ENCODE measurements around the gene USP34.

The USP34 gene

GRCh38 chr2:61443342-61444041, 27.4 kb downstream of the USP34 start:
- in situ Hi-C loops (cut with HindIII; ENCODE audit: low pct_ligation_motif_present, low sequenced_read_pairs), result no loop called here
- TF ChIP-seq, protein P1, sequence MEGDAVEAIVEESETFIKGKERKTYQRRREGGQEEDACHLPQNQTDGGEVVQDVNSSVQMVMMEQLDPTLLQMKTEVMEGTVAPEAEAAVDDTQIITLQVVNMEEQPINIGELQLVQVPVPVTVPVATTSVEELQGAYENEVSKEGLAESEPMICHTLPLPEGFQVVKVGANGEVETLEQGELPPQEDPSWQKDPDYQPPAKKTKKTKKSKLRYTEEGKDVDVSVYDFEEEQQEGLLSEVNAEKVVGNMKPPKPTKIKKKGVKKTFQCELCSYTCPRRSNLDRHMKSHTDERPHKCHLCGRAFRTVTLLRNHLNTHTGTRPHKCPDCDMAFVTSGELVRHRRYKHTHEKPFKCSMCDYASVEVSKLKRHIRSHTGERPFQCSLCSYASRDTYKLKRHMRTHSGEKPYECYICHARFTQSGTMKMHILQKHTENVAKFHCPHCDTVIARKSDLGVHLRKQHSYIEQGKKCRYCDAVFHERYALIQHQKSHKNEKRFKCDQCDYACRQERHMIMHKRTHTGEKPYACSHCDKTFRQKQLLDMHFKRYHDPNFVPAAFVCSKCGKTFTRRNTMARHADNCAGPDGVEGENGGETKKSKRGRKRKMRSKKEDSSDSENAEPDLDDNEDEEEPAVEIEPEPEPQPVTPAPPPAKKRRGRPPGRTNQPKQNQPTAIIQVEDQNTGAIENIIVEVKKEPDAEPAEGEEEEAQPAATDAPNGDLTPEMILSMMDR (IDR thresholded peaks at IDR 0.05; ENCODE audit: low read depth, low read length, missing control alignments), result no peak
- H3K4me3 ChIP-seq (ENCODE audit: low read depth, low read length), result no peak overlapping the region
- DNase-seq, result no peak
- H3K27ac ChIP-seq, result no peak overlapping the region
- no peaks in the 10 kb centered on the region for H3K27me3 ChIP-seq (replicated peaks)
- H3K36me3 ChIP-seq (replicated peaks), result no peaks in the 10 kb centered on the region

GRCh38 chr2:61439241-61440002, 31.5 kb downstream of the USP34 start:
- in situ Hi-C loops (cut with HindIII; ENCODE audit: low pct_ligation_motif_present, low sequenced_read_pairs), result no loop called here
- no peak overlapping the region for H3K4me3 ChIP-seq (ENCODE audit: low read depth, low read length)
- no peak for DNase-seq
- H3K27ac ChIP-seq, result no peak overlapping the region
- H3K36me3 ChIP-seq (replicated peaks), result no peaks in the 10 kb centered on the region
- H3K27me3 ChIP-seq (replicated peaks), result no peaks in the 10 kb centered on the region
- TF ChIP-seq, protein P1 (IDR thresholded peaks at IDR 0.05; ENCODE audit: low read depth, low read length, missing control alignments), result no peak

DNA sequence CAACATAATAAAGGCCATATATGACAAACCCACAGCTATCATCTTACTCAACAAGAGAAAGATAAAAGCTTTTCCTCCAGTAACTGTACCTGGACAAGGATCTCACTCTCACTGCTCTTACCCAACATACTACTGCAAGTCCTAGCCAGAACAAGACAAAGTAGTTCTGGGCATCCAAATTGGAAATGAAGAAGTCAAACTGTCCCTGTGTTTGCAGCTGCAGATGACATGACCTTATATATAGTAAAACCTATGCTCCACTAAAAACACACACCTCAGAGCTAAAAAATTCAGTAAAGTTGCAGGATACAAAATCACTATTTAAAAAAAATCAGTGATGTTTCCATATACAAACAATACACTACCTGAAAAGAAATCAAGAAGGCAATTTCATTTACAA, 32.2 kb downstream of the USP34 start:
- no peak overlapping the region for H3K4me3 ChIP-seq (ENCODE audit: low read depth, low read length)
- in situ Hi-C loops (cut with HindIII; ENCODE audit: low pct_ligation_motif_present, low sequenced_read_pairs), result no loop called here
- DNase-seq, result no peak
- TF ChIP-seq, protein P1 (IDR thresholded peaks at IDR 0.05; ENCODE audit: low read depth, low read length, missing control alignments), result no peak
- H3K36me3 ChIP-seq (replicated peaks), result no peaks in the 10 kb centered on the region
- no peaks in the 10 kb centered on the region for H3K27me3 ChIP-seq (replicated peaks)
- H3K27ac ChIP-seq, result no peak overlapping the region

DNA sequence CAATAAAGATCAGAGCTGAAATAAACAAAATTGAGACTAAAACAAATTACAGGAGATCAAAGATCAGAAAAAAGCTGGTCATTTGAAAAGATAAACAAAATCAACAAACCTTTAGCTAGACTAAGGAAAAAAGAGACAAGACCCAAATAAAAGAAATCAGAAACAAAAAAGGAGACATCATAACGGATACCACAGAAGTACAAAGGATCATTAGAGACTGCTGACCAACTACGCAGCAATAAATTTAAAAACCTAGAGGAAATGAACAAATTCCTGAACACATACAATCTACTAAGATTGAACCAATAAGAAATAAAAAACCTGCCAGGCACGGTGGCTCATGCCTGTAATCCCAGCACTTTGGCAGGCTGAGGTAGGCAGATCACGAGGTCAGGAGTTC, 33.7 kb downstream of the USP34 start:
- Histone ChIP-seq H3K27me3 (replicated peaks) (no peaks in the 10 kb centered on the region), H3K4me3 (ENCODE audit: low read depth, low read length) (no peak overlapping the region), H3K36me3 (replicated peaks) (no peaks in the 10 kb centered on the region), H3K27ac (no peak overlapping the region)
- in situ Hi-C loops (cut with HindIII; ENCODE audit: low pct_ligation_motif_present, low sequenced_read_pairs), result no loop called here
- no peak for DNase-seq
- TF ChIP-seq, protein P1 (IDR thresholded peaks at IDR 0.05; ENCODE audit: low read depth, low read length, missing control alignments), result no peak

GRCh38 chr2:61436092-61436491, 34.8 kb downstream of the USP34 start:
- Histone ChIP-seq H3K27me3 (replicated peaks) (no peaks in the 10 kb centered on the region), H3K4me3 (ENCODE audit: low read depth, low read length) (no peak overlapping the region), H3K27ac (no peak overlapping the region), H3K36me3 (replicated peaks) (no peaks in the 10 kb centered on the region)
- TF ChIP-seq, protein P1 (IDR thresholded peaks at IDR 0.05; ENCODE audit: low read depth, low read length, missing control alignments), result no peak
- DNase-seq, result no peak
- in situ Hi-C loops (cut with HindIII; ENCODE audit: low pct_ligation_motif_present, low sequenced_read_pairs), result no loop called here

Data from brain microvascular endothelial cell (primary cell).